GM12864 (cell line): Measurements from ENCODE around the gene DNAH17.

ENCODE experiments used
- DNase-seq: peaks from one replicate; pipeline ENCODE4 v3.0.0-alpha.2; 2011; ENCODE audit warnings: low read depth
- H3K4me3 ChIP-seq: 2 replicates; pipeline ENCODE4 v1.5.1; 2011; ENCODE audit warnings: mild to moderate bottlenecking, low read depth, low read length, control low read depth
- CTCF ChIP-seq: IDR thresholded peaks from 2 replicates; pipeline ENCODE4 v1.5.1; 2011; ENCODE audit warnings: low read depth, mild to moderate bottlenecking, moderate library complexity, low read length, control low read depth, inconsistent platforms; ENCODE audit errors: missing control alignments

The DNAH17 gene

GRCh38 chr17:78546476-78546875 lies 30.7 kb downstream of the DNAH17 start:
- TF ChIP-seq CTCF = no peak
- no peak overlapping the region for H3K4me3 ChIP-seq
- no peak for DNase-seq

GRCh38 chr17:78544881-78545755 lies 32.1 kb downstream of the DNAH17 start:
- no peak for DNase-seq
- H3K4me3 ChIP-seq = no peak overlapping the region
- no peak for TF ChIP-seq CTCF

- no peak for TF ChIP-seq CTCF
- no peak overlapping the region for H3K4me3 ChIP-seq
- DNase-seq = no peak
Measured at GRCh38 chr17:78541488-78542206, 35.5 kb downstream of the DNAH17 start.

DNA sequence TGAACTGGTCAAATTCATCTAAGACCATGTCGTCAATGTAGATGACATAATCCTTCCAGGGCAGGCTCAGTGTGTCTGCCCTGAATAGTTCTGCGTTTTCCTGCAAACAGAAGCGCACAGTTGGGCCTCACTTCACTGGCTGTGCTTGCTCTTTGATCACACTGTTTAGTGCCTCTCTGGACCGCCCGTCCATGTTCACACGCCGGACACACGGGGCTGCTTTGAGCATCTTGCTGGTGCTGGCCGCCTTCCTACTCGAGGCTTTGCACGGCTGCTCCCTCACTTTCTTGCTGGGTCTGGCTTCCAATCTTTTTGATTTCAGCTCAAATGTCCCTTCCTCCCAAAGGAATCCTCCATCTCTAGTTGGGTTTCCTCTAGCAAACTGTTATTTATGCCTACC lies 37.4 kb downstream of the DNAH17 start:
- no peak for DNase-seq
- no peak for TF ChIP-seq CTCF
- no peak overlapping the region for H3K4me3 ChIP-seq

GRCh38 chr17:78538033-78538776 lies 39.0 kb downstream of the DNAH17 start:
- no peak for DNase-seq
- no peak for TF ChIP-seq CTCF
- no peak overlapping the region for H3K4me3 ChIP-seq

GRCh38 chr17:78537217-78537860 lies 39.9 kb downstream of the DNAH17 start:
- DNase-seq = no peak
- H3K4me3 ChIP-seq = no peak overlapping the region
- TF ChIP-seq CTCF = no peak
